HEK293 (cell line): Measurements from ENCODE around the gene PPP4C.

Source experiments
- HOXA7 ChIP-seq: sonication (generic); formaldehyde crosslinking; IDR thresholded peaks from 2 replicates; pipeline ENCODE4 v1.8.1; 2022; ENCODE audit warnings: missing genetic modification reagents, borderline replicate concordance
- RBAK ChIP-seq: fragments of 450-650 bp; formaldehyde crosslinking; IDR thresholded peaks from 2 replicates; pipeline ENCODE4 v1.5.1; 2016; ENCODE audit warnings: missing biosample characterization, missing genetic modification characterization
- REPIN1 ChIP-seq: fragments of 450-650 bp; formaldehyde crosslinking; IDR thresholded peaks from 2 replicates; pipeline ENCODE4 v1.5.1; 2017; ENCODE audit warnings: missing biosample characterization, missing genetic modification characterization, low read depth
- SALL2 ChIP-seq: fragments of 450-650 bp; formaldehyde crosslinking; IDR thresholded peaks from 2 replicates; pipeline ENCODE4 v1.5.0; 2017; ENCODE audit warnings: missing biosample characterization, mild to moderate bottlenecking, missing genetic modification characterization, borderline replicate concordance
- SCRT2 ChIP-seq: fragments of 450-650 bp; formaldehyde crosslinking; IDR thresholded peaks from 2 replicates; pipeline ENCODE4 v1.5.1; 2016; ENCODE audit warnings: missing biosample characterization, missing genetic modification characterization
- TCF7L2 ChIP-seq: IDR thresholded peaks from 2 replicates; pipeline ENCODE4 v1.6.1; 2011; ENCODE audit warnings: low read depth, mild to moderate bottlenecking, inconsistent platforms, low read length, moderate library complexity, borderline replicate concordance
- YY2 ChIP-seq: fragments of 450-650 bp; formaldehyde crosslinking; IDR thresholded peaks from 2 replicates; pipeline ENCODE4 v1.5.1; 2016; ENCODE audit warnings: missing biosample characterization, missing genetic modification characterization
- ZBTB17 ChIP-seq: fragments of 450-650 bp; formaldehyde crosslinking; IDR thresholded peaks from 2 replicates; pipeline ENCODE4 v1.5.1; 2016; ENCODE audit warnings: missing biosample characterization, missing genetic modification characterization
- ZFP37 ChIP-seq: fragments of 450-650 bp; formaldehyde crosslinking; IDR thresholded peaks from 2 replicates; pipeline ENCODE4 v1.5.1; 2016; ENCODE audit warnings: missing biosample characterization, missing genetic modification characterization
- ZIC2 ChIP-seq: fragments of 450-650 bp; formaldehyde crosslinking; IDR thresholded peaks from 2 replicates; pipeline ENCODE4 v1.5.1; 2016; ENCODE audit warnings: missing biosample characterization, missing genetic modification characterization
- ZNF169 ChIP-seq: fragments of 450-650 bp; formaldehyde crosslinking; IDR thresholded peaks from 2 replicates; pipeline ENCODE4 v1.5.1; 2016; ENCODE audit warnings: missing biosample characterization, missing genetic modification characterization
- ZNF221 ChIP-seq: fragments of 450-650 bp; formaldehyde crosslinking; IDR thresholded peaks from 2 replicates; pipeline ENCODE4 v1.5.1; 2017; ENCODE audit warnings: missing biosample characterization, missing genetic modification characterization, borderline replicate concordance
- ZNF223 ChIP-seq: fragments of 450-650 bp; formaldehyde crosslinking; IDR thresholded peaks from 2 replicates; pipeline ENCODE4 v1.5.1; 2016; ENCODE audit warnings: missing biosample characterization, missing genetic modification characterization
- ZNF560 ChIP-seq: fragments of 450-650 bp; formaldehyde crosslinking; IDR thresholded peaks from 2 replicates; pipeline ENCODE4 v1.5.1; 2017; ENCODE audit warnings: missing biosample characterization, missing genetic modification characterization, borderline replicate concordance
- ZNF571 ChIP-seq: fragments of 450-650 bp; formaldehyde crosslinking; IDR thresholded peaks from 2 replicates; pipeline ENCODE4 v1.5.0; 2017; ENCODE audit warnings: missing biosample characterization, missing genetic modification characterization
- ZNF585B ChIP-seq: fragments of 450-650 bp; formaldehyde crosslinking; IDR thresholded peaks from 2 replicates; pipeline ENCODE4 v1.5.1; 2016; ENCODE audit warnings: missing biosample characterization, missing genetic modification characterization
- ZNF660 ChIP-seq: fragments of 450-650 bp; IDR thresholded peaks from 2 replicates; pipeline ENCODE4 v1.5.1; 2018; ENCODE audit warnings: missing biosample characterization, mild to moderate bottlenecking, missing genetic modification characterization
- ZNF707 ChIP-seq: fragments of 450-650 bp; formaldehyde crosslinking; IDR thresholded peaks from 2 replicates; pipeline ENCODE4 v1.5.1; 2016; ENCODE audit warnings: missing biosample characterization, missing genetic modification characterization
- ZNF777 ChIP-seq: fragments of 450-650 bp; formaldehyde crosslinking; IDR thresholded peaks from 2 replicates; pipeline ENCODE4 v1.5.1; 2017; ENCODE audit warnings: missing biosample characterization, missing genetic modification characterization, borderline replicate concordance
- ZNF792 ChIP-seq: fragments of 450-650 bp; formaldehyde crosslinking; IDR thresholded peaks from 2 replicates; pipeline ENCODE4 v1.5.1; 2016; ENCODE audit warnings: missing biosample characterization, missing genetic modification characterization
- ZNF837 ChIP-seq: fragments of 450-650 bp; formaldehyde crosslinking; IDR thresholded peaks from 2 replicates; pipeline ENCODE4 v1.5.1; 2016; ENCODE audit warnings: missing biosample characterization, missing genetic modification characterization
- ZNF843 ChIP-seq: fragments of 450-650 bp; formaldehyde crosslinking; IDR thresholded peaks from 2 replicates; pipeline ENCODE4 v1.5.1; 2016; ENCODE audit warnings: missing biosample characterization, missing genetic modification characterization
- ZSCAN16 ChIP-seq: fragments of 450-650 bp; formaldehyde crosslinking; IDR thresholded peaks from 2 replicates; pipeline ENCODE4 v1.5.1; 2016; ENCODE audit warnings: missing biosample characterization, missing genetic modification characterization
- TF ChIP-seq, protein P1 (sequence below): fragments of 450-650 bp; formaldehyde crosslinking; IDR thresholded peaks from 2 replicates; pipeline ENCODE4 v1.5.1; 2016; ENCODE audit warnings: missing biosample characterization, missing genetic modification characterization
- TF ChIP-seq, protein P2 (sequence below): fragments of 450-650 bp; formaldehyde crosslinking; IDR thresholded peaks from 2 replicates; pipeline ENCODE4 v1.5.1; 2017; ENCODE audit warnings: missing biosample characterization, mild to moderate bottlenecking, missing genetic modification characterization, moderate library complexity
- TF ChIP-seq, protein P3 (sequence below): fragments of 450-650 bp; formaldehyde crosslinking; IDR thresholded peaks from 2 replicates; pipeline ENCODE4 v1.5.1; 2017; ENCODE audit warnings: missing biosample characterization, missing genetic modification characterization
- TF ChIP-seq, protein P4 (sequence below): fragments of 450-650 bp; formaldehyde crosslinking; IDR thresholded peaks from 2 replicates; pipeline ENCODE4 v1.5.1; 2016; ENCODE audit warnings: missing biosample characterization, missing genetic modification characterization
- TF ChIP-seq, protein P5 (sequence below): fragments of 450-650 bp; formaldehyde crosslinking; IDR thresholded peaks from 2 replicates; pipeline ENCODE4 v1.5.1; 2016; ENCODE audit warnings: missing biosample characterization, missing genetic modification characterization
- TF ChIP-seq, protein P6 (sequence below): fragments of 450-650 bp; formaldehyde crosslinking; IDR thresholded peaks from 2 replicates; pipeline ENCODE4 v1.5.1; 2017; ENCODE audit warnings: missing biosample characterization, missing genetic modification characterization
- TF ChIP-seq, protein P7 (sequence below): fragments of 450-650 bp; formaldehyde crosslinking; IDR thresholded peaks from 2 replicates; pipeline ENCODE4 v1.5.1; 2016; ENCODE audit warnings: missing biosample characterization, missing genetic modification characterization

Gene PPP4C

DNA sequence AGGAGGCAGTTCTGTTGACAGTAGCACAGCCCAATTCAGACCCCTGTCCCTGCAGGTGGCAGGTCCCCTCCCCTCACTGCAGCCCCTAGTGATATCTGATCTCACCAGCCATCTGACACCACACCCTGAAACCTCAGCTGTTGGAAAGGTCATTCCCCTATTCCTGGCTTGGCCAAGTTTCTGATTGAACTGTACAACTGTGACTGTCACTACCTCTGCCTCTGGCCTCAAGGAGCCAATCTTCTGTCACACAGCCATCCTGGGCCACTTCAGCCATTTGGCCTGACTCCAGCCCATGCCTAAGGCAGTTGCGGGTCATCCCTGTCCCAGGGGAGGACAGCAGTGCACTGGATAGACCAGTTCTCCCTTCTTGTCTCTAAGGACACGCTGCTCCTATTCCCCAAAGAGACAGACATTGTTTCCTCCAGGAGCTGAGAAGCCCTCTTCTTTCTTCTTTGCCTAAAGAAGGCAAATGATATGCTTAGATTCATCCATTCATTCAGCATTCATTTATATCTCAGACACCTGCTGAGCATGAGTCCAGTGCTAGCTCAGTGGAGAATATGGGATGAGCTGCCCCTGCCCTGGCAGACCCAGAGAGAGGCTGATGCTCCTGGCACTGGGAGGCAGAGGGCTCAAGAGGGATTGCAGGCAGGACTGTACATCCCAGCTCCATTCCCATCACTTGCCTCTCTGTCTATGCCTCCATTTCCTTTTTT, 14.8 kb upstream of the PPP4C start (continued):
- TF ChIP-seq, protein P1, sequence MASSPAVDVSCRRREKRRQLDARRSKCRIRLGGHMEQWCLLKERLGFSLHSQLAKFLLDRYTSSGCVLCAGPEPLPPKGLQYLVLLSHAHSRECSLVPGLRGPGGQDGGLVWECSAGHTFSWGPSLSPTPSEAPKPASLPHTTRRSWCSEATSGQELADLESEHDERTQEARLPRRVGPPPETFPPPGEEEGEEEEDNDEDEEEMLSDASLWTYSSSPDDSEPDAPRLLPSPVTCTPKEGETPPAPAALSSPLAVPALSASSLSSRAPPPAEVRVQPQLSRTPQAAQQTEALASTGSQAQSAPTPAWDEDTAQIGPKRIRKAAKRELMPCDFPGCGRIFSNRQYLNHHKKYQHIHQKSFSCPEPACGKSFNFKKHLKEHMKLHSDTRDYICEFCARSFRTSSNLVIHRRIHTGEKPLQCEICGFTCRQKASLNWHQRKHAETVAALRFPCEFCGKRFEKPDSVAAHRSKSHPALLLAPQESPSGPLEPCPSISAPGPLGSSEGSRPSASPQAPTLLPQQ (tag by site-specific recombination) = 0 out of 2 replicates have a peak, but pooled peaks have one; percentile 29
- no peak for TF ChIP-seq ZNF223 (tag by site-specific recombination)
- TF ChIP-seq, protein P2, sequence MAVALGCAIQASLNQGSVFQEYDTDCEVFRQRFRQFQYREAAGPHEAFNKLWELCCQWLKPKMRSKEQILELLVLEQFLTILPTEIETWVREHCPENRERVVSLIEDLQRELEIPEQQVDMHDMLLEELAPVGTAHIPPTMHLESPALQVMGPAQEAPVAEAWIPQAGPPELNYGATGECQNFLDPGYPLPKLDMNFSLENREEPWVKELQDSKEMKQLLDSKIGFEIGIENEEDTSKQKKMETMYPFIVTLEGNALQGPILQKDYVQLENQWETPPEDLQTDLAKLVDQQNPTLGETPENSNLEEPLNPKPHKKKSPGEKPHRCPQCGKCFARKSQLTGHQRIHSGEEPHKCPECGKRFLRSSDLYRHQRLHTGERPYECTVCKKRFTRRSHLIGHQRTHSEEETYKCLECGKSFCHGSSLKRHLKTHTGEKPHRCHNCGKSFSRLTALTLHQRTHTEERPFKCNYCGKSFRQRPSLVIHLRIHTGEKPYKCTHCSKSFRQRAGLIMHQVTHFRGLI (tag by site-specific recombination) = no peak
- TF ChIP-seq ZFP37 (tag by site-specific recombination) = no peak
- TF ChIP-seq TCF7L2 = no peak
- TF ChIP-seq, protein P3, sequence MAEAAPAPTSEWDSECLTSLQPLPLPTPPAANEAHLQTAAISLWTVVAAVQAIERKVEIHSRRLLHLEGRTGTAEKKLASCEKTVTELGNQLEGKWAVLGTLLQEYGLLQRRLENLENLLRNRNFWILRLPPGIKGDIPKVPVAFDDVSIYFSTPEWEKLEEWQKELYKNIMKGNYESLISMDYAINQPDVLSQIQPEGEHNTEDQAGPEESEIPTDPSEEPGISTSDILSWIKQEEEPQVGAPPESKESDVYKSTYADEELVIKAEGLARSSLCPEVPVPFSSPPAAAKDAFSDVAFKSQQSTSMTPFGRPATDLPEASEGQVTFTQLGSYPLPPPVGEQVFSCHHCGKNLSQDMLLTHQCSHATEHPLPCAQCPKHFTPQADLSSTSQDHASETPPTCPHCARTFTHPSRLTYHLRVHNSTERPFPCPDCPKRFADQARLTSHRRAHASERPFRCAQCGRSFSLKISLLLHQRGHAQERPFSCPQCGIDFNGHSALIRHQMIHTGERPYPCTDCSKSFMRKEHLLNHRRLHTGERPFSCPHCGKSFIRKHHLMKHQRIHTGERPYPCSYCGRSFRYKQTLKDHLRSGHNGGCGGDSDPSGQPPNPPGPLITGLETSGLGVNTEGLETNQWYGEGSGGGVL (tag by site-specific recombination) = 0 out of 2 replicates have a peak, but pooled peaks have one; percentile 3
- no peak for TF ChIP-seq ZNF837
- TF ChIP-seq ZNF707 (tag by site-specific recombination) = no peak
- TF ChIP-seq ZNF585B (tag by site-specific recombination) = no peak
- TF ChIP-seq ZBTB17 (tag by site-specific recombination) = peak; percentile 95
- TF ChIP-seq ZSCAN16 (tag by site-specific recombination) = no peak
- no peak for TF ChIP-seq ZNF843 (tag by site-specific recombination)
- TF ChIP-seq ZNF777 (tag by site-specific recombination) = no peak
- TF ChIP-seq ZNF560 = no peak
- TF ChIP-seq ZNF660 = no peak
- TF ChIP-seq, protein P4, sequence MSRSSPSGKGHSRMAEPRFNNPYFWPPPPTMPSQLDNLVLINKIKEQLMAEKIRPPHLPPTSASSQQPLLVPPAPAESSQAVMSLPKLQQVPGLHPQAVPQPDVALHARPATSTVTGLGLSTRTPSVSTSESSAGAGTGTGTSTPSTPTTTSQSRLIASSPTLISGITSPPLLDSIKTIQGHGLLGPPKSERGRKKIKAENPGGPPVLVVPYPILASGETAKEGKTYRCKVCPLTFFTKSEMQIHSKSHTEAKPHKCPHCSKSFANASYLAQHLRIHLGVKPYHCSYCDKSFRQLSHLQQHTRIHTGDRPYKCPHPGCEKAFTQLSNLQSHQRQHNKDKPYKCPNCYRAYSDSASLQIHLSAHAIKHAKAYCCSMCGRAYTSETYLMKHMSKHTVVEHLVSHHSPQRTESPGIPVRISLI (tag by site-specific recombination) = peak; percentile 59; the same call in 1 of the 2 replicates
- no peak for TF ChIP-seq YY2 (tag by site-specific recombination)
- TF ChIP-seq RBAK (tag by site-specific recombination) = no peak
- no peak for TF ChIP-seq ZNF221 (tag by site-specific recombination)
- no peak for TF ChIP-seq ZNF792
- TF ChIP-seq, protein P5, sequence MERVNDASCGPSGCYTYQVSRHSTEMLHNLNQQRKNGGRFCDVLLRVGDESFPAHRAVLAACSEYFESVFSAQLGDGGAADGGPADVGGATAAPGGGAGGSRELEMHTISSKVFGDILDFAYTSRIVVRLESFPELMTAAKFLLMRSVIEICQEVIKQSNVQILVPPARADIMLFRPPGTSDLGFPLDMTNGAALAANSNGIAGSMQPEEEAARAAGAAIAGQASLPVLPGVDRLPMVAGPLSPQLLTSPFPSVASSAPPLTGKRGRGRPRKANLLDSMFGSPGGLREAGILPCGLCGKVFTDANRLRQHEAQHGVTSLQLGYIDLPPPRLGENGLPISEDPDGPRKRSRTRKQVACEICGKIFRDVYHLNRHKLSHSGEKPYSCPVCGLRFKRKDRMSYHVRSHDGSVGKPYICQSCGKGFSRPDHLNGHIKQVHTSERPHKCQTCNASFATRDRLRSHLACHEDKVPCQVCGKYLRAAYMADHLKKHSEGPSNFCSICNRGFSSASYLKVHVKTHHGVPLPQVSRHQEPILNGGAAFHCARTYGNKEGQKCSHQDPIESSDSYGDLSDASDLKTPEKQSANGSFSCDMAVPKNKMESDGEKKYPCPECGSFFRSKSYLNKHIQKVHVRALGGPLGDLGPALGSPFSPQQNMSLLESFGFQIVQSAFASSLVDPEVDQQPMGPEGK = peak; percentile 55
- TF ChIP-seq REPIN1 = no peak
- no peak for TF ChIP-seq ZNF571 (tag by site-specific recombination)
- no peak for TF ChIP-seq ZNF169 (tag by site-specific recombination)
- peak; percentile 43 for TF ChIP-seq ZIC2 (tag by site-specific recombination)
- TF ChIP-seq SALL2 (tag by site-specific recombination) = no peak
- TF ChIP-seq, protein P6, sequence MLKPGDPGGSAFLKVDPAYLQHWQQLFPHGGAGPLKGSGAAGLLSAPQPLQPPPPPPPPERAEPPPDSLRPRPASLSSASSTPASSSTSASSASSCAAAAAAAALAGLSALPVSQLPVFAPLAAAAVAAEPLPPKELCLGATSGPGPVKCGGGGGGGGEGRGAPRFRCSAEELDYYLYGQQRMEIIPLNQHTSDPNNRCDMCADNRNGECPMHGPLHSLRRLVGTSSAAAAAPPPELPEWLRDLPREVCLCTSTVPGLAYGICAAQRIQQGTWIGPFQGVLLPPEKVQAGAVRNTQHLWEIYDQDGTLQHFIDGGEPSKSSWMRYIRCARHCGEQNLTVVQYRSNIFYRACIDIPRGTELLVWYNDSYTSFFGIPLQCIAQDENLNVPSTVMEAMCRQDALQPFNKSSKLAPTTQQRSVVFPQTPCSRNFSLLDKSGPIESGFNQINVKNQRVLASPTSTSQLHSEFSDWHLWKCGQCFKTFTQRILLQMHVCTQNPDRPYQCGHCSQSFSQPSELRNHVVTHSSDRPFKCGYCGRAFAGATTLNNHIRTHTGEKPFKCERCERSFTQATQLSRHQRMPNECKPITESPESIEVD (tag by site-specific recombination) = no peak
- TF ChIP-seq, protein P7, sequence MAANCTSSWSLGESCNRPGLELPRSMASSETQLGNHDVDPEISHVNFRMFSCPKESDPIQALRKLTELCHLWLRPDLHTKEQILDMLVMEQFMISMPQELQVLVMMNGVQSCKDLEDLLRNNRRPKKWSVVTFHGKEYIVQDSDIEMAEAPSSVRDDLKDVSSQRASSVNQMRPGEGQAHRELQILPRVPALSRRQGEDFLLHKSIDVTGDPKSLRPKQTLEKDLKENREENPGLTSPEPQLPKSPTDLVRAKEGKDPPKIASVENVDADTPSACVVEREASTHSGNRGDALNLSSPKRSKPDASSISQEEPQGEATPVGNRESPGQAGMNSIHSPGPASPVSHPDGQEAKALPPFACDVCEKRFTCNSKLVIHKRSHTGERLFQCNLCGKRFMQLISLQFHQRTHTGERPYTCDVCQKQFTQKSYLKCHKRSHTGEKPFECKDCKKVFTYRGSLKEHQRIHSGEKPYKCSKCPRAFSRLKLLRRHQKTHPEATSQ (tag by site-specific recombination) = no peak
- TF ChIP-seq SCRT2 (tag by site-specific recombination) = no peak
- no peak for TF ChIP-seq HOXA7 (CRISPR knock-in tag)
